SIG-M5 (cell line): ENCODE data around the gene CYTH4.

Experiments
- DNase-seq: peaks from one replicate; lab custom pipeline; 2025; lab: John Stamatoyannopoulos, UW

CYTH4 gene

GRCh38 chr22:37349043-37349814 is 66.9 kb downstream of the CYTH4 start:
- no peak for DNase-seq

DNA sequence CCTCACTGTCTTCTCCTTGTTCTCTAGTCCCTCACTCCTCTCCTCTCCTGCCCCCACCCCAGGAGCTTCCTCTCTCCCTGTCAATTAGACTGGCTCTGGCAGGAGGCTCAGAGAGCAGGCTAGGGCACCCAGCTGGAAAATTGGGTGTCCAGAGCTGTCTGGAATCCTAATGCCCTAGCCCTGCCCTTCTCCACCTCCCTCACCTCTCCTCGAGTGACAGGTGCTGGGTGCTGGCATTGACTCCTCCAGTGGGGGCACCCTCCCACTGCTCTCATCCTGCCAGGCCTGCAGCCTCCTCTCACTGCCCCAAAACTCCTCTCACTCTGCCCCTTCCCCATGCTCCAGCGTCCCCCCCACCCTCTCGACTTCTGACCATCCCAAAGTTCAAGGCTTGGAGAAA is 68.9 kb downstream of the CYTH4 start:
- DNase-seq = no peak

DNA sequence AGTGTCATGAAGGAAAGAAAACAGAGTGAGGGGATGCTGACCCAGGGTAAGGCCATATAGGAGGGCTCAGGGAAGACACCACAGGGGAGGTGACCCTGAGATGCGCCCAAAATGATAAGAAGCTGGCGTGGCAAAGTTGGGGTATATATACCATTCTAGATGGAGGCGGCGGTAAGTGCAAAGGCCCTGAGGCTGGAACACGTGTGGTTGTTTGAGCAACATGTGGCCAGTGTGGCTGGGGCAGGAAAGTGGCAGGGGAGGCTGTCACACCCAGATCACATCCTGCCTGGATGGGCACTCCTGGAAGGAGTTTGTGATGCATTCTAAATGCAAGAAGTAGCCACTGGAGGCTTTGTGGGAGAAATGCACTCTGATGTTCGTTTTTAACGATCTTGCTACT is 70.2 kb downstream of the CYTH4 start:
- no peak for DNase-seq

DNA sequence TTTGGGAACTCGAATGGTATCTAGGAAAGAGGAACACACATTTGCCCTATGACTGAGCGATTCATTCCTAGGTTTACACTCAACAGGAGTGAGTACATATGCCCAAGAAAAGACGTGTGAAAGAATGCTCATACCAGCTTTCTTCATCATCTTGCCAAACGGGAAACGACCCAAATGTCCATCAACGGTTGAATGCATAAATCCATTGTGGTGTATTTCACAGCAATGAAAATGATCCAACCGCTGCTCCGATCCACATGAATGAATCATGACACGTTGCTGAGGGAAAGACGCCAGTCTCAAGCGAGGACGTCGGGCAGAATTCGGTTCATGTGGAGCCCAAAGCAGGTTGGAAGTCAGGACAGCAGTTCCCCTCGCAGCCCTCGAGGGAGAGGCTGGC is 71.5 kb downstream of the CYTH4 start:
- no peak for DNase-seq

- DNase-seq = no peak
Measured at GRCh38 chr22:37354261-37354660, 72.0 kb downstream of the CYTH4 start.

DNA sequence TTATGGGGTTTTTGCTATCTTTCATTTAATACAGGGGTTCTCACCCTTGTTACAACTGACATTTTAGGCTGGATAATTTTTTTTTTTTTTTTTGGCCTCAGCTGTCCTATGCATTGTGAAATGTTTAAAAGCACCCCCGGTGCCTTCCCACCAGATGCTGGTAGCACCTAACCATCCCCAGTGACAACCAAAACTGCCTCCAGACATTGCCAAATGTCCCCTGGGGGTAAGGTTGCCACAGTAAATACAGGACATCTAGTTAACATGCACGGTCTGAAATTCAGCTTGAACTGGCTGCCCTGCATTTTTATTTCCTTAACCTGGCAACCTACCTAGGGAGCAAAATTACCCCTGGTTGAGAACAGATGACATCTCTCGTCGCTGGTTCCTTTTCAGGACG is 72.4 kb downstream of the CYTH4 start:
- no peak for DNase-seq

DNA sequence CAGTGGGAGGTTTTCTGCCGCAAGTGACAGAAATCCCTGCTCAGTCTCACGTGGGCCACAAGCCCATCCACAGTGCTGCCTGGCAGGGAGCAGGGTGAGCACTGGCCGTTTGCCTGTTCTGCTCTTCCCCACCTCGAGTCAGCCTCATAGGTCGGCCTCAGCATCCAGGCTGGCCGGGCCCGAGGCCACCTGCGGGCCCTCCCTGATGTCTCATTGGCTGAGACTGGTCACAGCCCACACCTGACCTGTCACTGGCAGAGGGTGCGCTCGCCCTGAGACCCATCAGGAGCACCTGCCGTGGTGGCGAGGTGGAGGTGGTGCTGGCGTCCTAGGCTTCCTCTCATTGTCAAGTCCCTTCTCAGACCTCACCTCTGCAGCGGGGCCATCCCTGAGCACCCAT is 72.9 kb downstream of the CYTH4 start:
- DNase-seq = no peak

DNA sequence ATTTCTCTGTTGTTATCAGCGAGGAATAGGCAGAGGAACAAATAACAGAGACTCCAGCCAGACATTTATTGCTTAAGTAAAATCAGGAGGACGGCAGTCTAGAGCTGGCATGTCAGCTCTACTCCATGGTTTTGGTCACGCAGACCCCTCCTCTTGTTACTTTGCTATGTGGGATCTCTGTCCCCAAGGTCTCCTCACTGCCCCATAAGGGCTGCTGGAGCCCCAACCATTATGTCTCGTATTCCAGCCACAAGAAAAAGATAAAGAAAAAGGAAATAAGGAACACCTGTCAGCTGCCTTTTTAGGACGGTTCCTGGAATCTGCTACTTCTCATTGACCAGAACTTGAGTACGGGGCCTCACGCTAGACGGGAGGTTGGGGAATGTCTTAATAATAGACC is 74.6 kb downstream of the CYTH4 start:
- DNase-seq = no peak

- no peak for DNase-seq
Measured at GRCh38 chr22:37357446-37358075, 75.3 kb downstream of the CYTH4 start.

- DNase-seq = no peak
Measured at GRCh38 chr22:37358386-37358785, 76.1 kb downstream of the CYTH4 start.

GRCh38 chr22:37358917-37359316 is 76.6 kb downstream of the CYTH4 start:
- no peak for DNase-seq

GRCh38 chr22:37362621-37363020 is 80.3 kb downstream of the CYTH4 start:
- no peak for DNase-seq

GRCh38 chr22:37363261-37363992 is 81.1 kb downstream of the CYTH4 start:
- DNase-seq = no peak
